ENCODE results near the gene ZNF599.

ZNF599 gene

DNA sequence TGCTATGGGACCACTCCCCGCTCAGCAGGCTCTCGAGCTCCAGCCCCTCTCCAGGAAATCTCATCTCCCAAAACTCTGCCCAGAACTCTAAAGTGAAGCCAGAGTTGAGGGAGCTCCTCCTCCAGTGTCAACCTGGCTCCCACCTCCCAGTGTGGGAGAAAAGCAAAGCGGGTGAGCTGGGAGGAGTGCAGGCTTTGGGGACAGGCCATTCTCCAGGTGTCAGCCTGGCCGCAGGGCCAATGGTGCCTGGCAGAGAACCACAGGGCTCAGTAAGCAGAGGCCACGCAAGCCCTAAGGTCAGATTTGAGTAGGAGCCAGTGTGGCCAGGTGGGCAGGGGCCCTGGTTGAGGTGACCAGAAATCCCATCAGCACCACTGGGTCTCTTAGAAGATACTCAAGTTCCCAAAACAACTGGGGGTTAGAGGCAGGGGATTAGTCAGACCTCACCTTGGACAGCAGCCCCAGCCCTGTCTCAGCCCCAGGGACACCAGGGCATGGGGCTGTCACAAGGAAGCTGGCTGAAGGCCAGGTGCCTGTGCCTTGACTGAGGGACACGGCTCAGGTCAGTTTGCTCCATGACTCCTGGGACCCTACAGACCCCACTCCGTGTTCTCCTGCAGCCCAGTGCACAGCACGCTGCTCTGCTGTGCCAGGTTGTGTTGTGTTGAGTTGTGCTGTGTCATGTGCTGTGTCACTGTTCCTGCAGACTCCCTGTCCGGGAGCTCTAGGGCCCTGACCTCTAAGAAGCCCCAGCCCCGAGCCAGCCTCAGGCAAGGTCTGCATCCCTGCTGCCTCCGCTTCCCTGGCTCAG lies 41.8 kb downstream of the ZNF599 start:
- Histone ChIP-seq H3K36me3 (ENCODE audit: control insufficient read depth, insufficient read depth, low read length) (no peaks in the 10 kb centered on the region), H3K79me1 (ENCODE audit: low read length) (no peaks in the 10 kb centered on the region), H3K4ac (ENCODE audit: low read depth, low read length) (no peak overlapping the region), H2AK5ac (ENCODE audit: low read length) (no peak overlapping the region), H2BK120ac (ENCODE audit: low read depth, low read length) (no peak overlapping the region), H2BK15ac (replicated peaks; ENCODE audit: low read depth) (no peak overlapping the region), H3K23ac (ENCODE audit: low read length) (no peak overlapping the region), H3K27ac (ENCODE audit: low read depth, low read length) (no peak overlapping the region), H3K4me3 (ENCODE audit: low read length) (no peak overlapping the region), H2BK5ac (ENCODE audit: low read length) (no peak overlapping the region), H3K79me2 (ENCODE audit: control insufficient read depth, insufficient read depth, low read length) (no peaks in the 10 kb centered on the region), H3K56ac (ENCODE audit: low read length) (no peak overlapping the region), H3K4me2 (ENCODE audit: low read length) (no peak overlapping the region), H3K9ac (ENCODE audit: low read length) (no peak overlapping the region), H3K18ac (ENCODE audit: low read length) (no peak overlapping the region), H4K8ac (ENCODE audit: low read depth, low read length) (no peak overlapping the region), H3K27me3 (ENCODE audit: insufficient read depth, low read length, poor library complexity) (no peaks in the 10 kb centered on the region), H4K5ac (ENCODE audit: low read length) (no peak overlapping the region), H3K4me1 (ENCODE audit: control insufficient read depth, low read depth, low read length) (peaks cover 4% of the 10 kb centered on the region)
- DNase-seq = no peak
- WGBS (ENCODE audit: extremely low coverage, insufficient coverage, low lambda C conversion rate) = no CpG with 5 or more reads among the region's 11 CpGs

GRCh38 chr19:34725400-34725799 lies 47.6 kb downstream of the ZNF599 start:
- H3K27me3 ChIP-seq (ENCODE audit: insufficient read depth, low read length, poor library complexity) = no peaks in the 10 kb centered on the region
- H3K79me1 ChIP-seq (ENCODE audit: low read length) = no peaks in the 10 kb centered on the region
- no peak overlapping the region for H3K18ac ChIP-seq (ENCODE audit: low read length)
- H4K5ac ChIP-seq (ENCODE audit: low read length) = no peak overlapping the region
- H2BK5ac ChIP-seq (ENCODE audit: low read length) = no peak overlapping the region
- H3K4me1 ChIP-seq (ENCODE audit: control insufficient read depth, low read depth, low read length) = no peaks in the 10 kb centered on the region
- DNase-seq = no peak
- H3K23ac ChIP-seq (ENCODE audit: low read length) = no peak overlapping the region
- no peak overlapping the region for H3K4ac ChIP-seq (ENCODE audit: low read depth, low read length)
- H3K27ac ChIP-seq (ENCODE audit: low read depth, low read length) = no peak overlapping the region
- no peak overlapping the region for H3K56ac ChIP-seq (ENCODE audit: low read length)
- H3K4me3 ChIP-seq (ENCODE audit: low read length) = no peak overlapping the region
- no peak overlapping the region for H3K4me2 ChIP-seq (ENCODE audit: low read length)
- no peaks in the 10 kb centered on the region for H3K36me3 ChIP-seq (ENCODE audit: control insufficient read depth, insufficient read depth, low read length)
- H3K9ac ChIP-seq (ENCODE audit: low read length) = no peak overlapping the region
- no peak overlapping the region for H2BK120ac ChIP-seq (ENCODE audit: low read depth, low read length)
- H4K8ac ChIP-seq (ENCODE audit: low read depth, low read length) = no peak overlapping the region
- no peak overlapping the region for H2AK5ac ChIP-seq (ENCODE audit: low read length)
- no peaks in the 10 kb centered on the region for H3K79me2 ChIP-seq (ENCODE audit: control insufficient read depth, insufficient read depth, low read length)
- H2BK15ac ChIP-seq (replicated peaks; ENCODE audit: low read depth) = no peak overlapping the region
- WGBS (ENCODE audit: extremely low coverage, insufficient coverage, low lambda C conversion rate) = no CpG with 5 or more reads among the region's 6 CpGs

DNA sequence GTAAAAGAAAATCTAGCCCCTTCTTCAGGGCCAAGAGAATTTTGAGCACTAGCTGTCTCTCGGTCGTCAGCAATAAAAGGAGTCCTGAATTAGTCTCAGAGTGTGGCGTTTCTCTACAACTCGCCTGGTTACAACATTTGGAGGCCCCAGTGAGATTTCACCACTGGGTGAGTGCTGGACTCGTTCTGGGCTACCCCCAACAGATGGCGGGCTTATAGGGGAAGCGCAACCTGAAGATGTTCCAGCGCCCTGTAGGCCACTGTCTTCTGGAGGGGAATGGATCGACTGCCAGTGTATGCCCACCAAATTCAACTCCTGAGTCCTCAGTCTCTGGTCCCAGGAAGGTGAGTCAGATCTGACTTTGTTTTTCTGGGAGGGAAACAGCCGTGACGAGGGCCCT lies 50.7 kb downstream of the ZNF599 start:
- H3K27me3 ChIP-seq (ENCODE audit: insufficient read depth, low read length, poor library complexity) = no peaks in the 10 kb centered on the region
- H2AK5ac ChIP-seq (ENCODE audit: low read length) = no peak overlapping the region
- no peak overlapping the region for H3K18ac ChIP-seq (ENCODE audit: low read length)
- no peaks in the 10 kb centered on the region for H3K36me3 ChIP-seq (ENCODE audit: control insufficient read depth, insufficient read depth, low read length)
- no peak overlapping the region for H2BK5ac ChIP-seq (ENCODE audit: low read length)
- H3K79me2 ChIP-seq (ENCODE audit: control insufficient read depth, insufficient read depth, low read length) = no peaks in the 10 kb centered on the region
- H3K27ac ChIP-seq (ENCODE audit: low read depth, low read length) = no peak overlapping the region
- no peak overlapping the region for H4K8ac ChIP-seq (ENCODE audit: low read depth, low read length)
- no peak overlapping the region for H3K4me2 ChIP-seq (ENCODE audit: low read length)
- no peaks in the 10 kb centered on the region for H3K4me1 ChIP-seq (ENCODE audit: control insufficient read depth, low read depth, low read length)
- H3K4ac ChIP-seq (ENCODE audit: low read depth, low read length) = no peak overlapping the region
- no CpG with 5 or more reads among the region's 11 CpGs for WGBS (ENCODE audit: extremely low coverage, insufficient coverage, low lambda C conversion rate)
- H4K5ac ChIP-seq (ENCODE audit: low read length) = no peak overlapping the region
- H3K79me1 ChIP-seq (ENCODE audit: low read length) = no peaks in the 10 kb centered on the region
- H2BK15ac ChIP-seq (replicated peaks; ENCODE audit: low read depth) = no peak overlapping the region
- no peak overlapping the region for H3K23ac ChIP-seq (ENCODE audit: low read length)
- no peak overlapping the region for H3K9ac ChIP-seq (ENCODE audit: low read length)
- H2BK120ac ChIP-seq (ENCODE audit: low read depth, low read length) = no peak overlapping the region
- H3K4me3 ChIP-seq (ENCODE audit: low read length) = no peak overlapping the region
- no peak overlapping the region for H3K56ac ChIP-seq (ENCODE audit: low read length)
- no peak for DNase-seq

DNA sequence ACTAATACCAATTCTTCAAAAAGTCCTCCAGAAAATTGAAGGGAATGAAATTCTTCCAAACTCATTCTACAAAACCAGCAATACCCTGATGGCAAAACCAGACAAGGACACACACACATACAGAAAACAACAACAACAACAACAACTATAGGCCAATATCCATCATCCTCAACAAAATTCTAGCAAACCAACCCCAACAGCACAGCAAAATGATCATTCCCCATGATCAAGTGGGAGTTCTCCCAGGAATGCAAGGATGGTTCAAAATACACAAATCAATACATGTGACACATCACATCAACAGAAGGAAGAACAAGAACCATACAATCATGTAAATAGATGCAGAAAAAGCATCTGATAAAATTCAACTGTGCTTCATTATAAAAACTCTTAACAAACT lies 57.7 kb downstream of the ZNF599 start:
- Histone ChIP-seq H3K79me1 (ENCODE audit: low read length) (no peaks in the 10 kb centered on the region), H3K18ac (ENCODE audit: low read length) (no peak overlapping the region), H3K23ac (ENCODE audit: low read length) (no peak overlapping the region), H3K4me1 (ENCODE audit: control insufficient read depth, low read depth, low read length) (no peaks in the 10 kb centered on the region), H4K8ac (ENCODE audit: low read depth, low read length) (no peak overlapping the region), H3K4ac (ENCODE audit: low read depth, low read length) (no peak overlapping the region), H3K56ac (ENCODE audit: low read length) (no peak overlapping the region), H3K27me3 (ENCODE audit: insufficient read depth, low read length, poor library complexity) (no peaks in the 10 kb centered on the region), H3K4me3 (ENCODE audit: low read length) (peak overlapping the region; percentile 10), H3K9ac (ENCODE audit: low read length) (no peak overlapping the region), H2AK5ac (ENCODE audit: low read length) (no peak overlapping the region), H2BK120ac (ENCODE audit: low read depth, low read length) (no peak overlapping the region), H2BK5ac (ENCODE audit: low read length) (no peak overlapping the region), H3K36me3 (ENCODE audit: control insufficient read depth, insufficient read depth, low read length) (no peaks in the 10 kb centered on the region), H3K4me2 (ENCODE audit: low read length) (no peak overlapping the region), H4K5ac (ENCODE audit: low read length) (no peak overlapping the region), H3K79me2 (ENCODE audit: control insufficient read depth, insufficient read depth, low read length) (no peaks in the 10 kb centered on the region), H3K27ac (ENCODE audit: low read depth, low read length) (no peak overlapping the region), H2BK15ac (replicated peaks; ENCODE audit: low read depth) (no peak overlapping the region)
- DNase-seq = no peak

GRCh38 chr19:34713262-34713637 lies 59.8 kb downstream of the ZNF599 start:
- H3K9ac ChIP-seq (ENCODE audit: low read length) = no peak overlapping the region
- H3K18ac ChIP-seq (ENCODE audit: low read length) = no peak overlapping the region
- peak; percentile 21 for DNase-seq
- H2BK5ac ChIP-seq (ENCODE audit: low read length) = no peak overlapping the region
- no peak overlapping the region for H3K4ac ChIP-seq (ENCODE audit: low read depth, low read length)
- H2AK5ac ChIP-seq (ENCODE audit: low read length) = no peak overlapping the region
- no peak overlapping the region for H2BK120ac ChIP-seq (ENCODE audit: low read depth, low read length)
- no peaks in the 10 kb centered on the region for H3K4me1 ChIP-seq (ENCODE audit: control insufficient read depth, low read depth, low read length)
- WGBS (ENCODE audit: extremely low coverage, insufficient coverage, low lambda C conversion rate) = no CpG with 5 or more reads among the region's 2 CpGs
- H3K23ac ChIP-seq (ENCODE audit: low read length) = no peak overlapping the region
- H3K56ac ChIP-seq (ENCODE audit: low read length) = no peak overlapping the region
- no peak overlapping the region for H3K4me3 ChIP-seq (ENCODE audit: low read length)
- H3K27me3 ChIP-seq (ENCODE audit: insufficient read depth, low read length, poor library complexity) = no peaks in the 10 kb centered on the region
- no peak overlapping the region for H4K5ac ChIP-seq (ENCODE audit: low read length)
- H3K27ac ChIP-seq (ENCODE audit: low read depth, low read length) = no peak overlapping the region
- no peak overlapping the region for H3K4me2 ChIP-seq (ENCODE audit: low read length)
- H2BK15ac ChIP-seq (replicated peaks; ENCODE audit: low read depth) = no peak overlapping the region
- no peaks in the 10 kb centered on the region for H3K79me2 ChIP-seq (ENCODE audit: control insufficient read depth, insufficient read depth, low read length)
- H3K79me1 ChIP-seq (ENCODE audit: low read length) = no peaks in the 10 kb centered on the region
- no peak overlapping the region for H4K8ac ChIP-seq (ENCODE audit: low read depth, low read length)
- H3K36me3 ChIP-seq (ENCODE audit: control insufficient read depth, insufficient read depth, low read length) = no peaks in the 10 kb centered on the region

Measured in mesendoderm (in vitro differentiated cells).